GM21515 (cell line): ENCODE data around the gene RRP15.
"Not testable (repeated sequence)": the region's sequence is repeated elsewhere in the genome, so short reads cannot be mapped to it uniquely, and the experiment has no call there.

Source experiments
- ATAC-seq: cut with Tn5 transposase; IDR thresholded peaks from one replicate; pipeline ENCODE4 v1.9.1; 2021; ENCODE audit not compliant: unreplicated experiment

The RRP15 gene

DNA sequence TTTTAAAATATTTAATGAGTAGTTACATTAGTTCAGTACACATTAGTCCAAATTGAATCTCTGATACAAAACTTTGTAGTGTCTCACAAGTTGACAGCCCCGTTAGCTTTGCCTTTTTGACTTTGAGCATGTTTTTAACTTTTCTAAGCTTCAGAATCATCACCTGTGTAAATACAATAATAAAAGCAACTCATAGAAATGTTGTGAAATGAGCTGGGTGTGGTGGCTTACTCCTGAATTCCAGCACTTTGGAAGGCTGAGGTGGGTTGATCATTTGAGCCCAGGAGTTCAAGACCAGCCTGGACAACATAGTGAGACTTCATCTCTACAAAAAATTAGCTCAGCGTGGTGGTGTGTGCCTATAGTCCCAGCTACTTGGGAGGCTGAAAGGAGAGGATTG is 11.1 kb downstream of the RRP15 start:
- no peak for ATAC-seq

DNA sequence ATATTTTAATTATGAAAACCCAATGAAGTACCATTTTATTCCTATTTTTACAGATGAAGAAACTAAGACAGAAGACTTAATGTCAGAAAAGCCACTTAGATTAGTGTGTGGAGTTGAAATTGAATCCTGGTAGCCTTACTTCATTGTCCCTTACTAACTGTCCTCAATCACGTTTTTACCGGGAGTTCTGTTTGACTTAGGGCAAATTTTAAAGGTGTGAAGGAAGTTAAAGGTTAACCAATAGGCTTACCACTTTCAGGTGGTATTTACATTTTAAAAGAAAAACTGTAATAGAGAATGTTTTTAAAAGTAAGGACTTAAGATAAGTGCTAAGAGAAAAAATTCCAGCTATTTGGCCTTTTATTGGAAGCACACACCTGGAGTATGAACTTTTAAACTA is 12.4 kb downstream of the RRP15 start:
- no peak for ATAC-seq

DNA sequence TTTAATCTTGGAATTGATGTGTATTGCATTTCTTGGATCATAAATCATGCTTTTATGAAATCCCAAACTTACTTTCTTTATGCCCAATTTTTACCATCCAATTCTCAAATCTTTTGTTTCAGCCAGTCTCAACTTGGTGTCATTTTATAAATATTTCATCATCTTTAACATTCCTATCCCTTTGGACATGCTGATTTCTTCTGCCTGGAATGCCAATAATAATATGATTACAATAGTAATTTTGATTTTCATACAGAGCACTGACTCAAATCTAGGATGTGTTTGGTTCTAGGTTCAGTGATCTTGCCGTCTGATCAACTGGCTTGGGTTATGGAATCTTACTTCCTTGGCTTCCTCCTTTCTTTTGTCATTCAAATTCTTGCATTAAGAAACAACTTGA is 12.8 kb downstream of the RRP15 start:
- ATAC-seq: no peak

DNA sequence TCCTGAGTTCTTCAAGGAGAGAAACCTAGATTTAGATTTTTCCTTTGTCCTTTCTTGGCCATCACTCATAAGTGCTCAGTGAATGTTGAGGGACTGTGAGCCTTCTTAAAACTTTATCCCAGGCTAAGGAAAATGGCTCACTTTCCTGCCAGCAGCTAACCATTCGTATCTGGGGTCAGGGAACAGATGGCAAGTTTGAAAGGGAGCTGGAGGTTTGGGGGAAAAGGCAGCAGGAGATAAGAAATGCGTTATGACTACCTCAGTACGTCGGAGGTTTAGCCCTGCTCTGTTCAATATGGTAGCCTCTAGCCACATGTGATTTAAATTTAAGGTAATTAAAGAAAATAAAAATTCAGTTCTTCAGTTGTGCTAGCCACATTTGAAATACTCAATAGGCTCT is 13.3 kb downstream of the RRP15 start:
- no peak for ATAC-seq

DNA sequence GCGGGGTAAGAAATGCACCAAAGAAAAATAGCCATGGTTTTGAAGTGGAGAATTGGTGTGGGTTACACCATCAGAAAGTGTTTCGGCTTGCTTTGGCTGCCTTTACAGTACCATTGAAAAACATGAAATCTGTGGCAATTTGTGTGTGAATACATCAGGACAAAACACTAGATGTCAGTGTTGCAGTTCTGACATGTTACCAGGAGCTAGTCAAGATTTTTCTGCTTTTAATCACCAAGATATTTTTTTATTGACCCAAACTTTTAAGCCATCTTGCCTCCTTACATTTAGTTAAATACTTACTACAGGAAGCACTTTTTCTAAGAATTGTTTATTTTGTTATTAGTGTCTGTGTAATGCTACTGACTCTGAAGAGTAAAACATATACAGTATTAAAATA is 14.3 kb downstream of the RRP15 start:
- no peak for ATAC-seq

DNA sequence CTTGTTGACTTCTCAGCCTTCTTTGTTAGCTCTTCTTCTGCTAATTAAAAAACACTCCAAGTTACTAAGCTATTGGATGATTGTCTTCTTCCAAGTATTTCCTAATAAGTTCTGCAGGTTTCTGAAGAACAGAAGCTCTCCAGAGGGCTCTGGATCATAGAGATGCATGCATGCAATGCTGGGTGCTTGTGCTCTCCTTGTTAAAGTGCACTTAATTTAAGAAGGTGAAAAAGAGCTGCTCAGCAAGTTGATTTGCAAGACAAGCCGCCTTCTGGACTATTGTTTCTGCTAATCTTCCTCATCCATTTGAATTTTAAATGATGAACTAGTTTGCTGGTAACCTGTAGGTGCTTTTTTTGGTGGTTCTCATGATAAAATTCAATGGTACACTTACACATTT is 16.1 kb downstream of the RRP15 start:
- ATAC-seq: no peak

DNA sequence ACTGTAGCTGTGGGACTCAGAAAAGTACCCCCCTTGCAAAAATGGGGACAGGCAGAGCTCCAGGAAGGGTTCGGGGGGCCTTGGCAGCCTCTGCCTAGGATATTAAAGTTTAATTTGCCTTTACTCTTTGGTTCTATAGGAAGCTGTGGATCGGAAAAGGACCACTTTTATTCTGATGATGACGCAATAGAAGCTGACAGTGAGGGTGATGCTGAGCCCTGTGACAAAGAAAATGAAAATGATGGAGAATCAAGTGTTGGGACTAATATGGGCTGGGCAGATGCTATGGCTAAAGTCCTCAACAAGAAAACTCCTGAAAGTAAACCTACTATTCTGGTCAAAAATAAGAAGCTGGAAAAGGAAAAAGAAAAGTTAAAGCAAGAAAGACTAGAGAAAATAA is 17.1 kb downstream of the RRP15 start:
- ATAC-seq: no peak

DNA sequence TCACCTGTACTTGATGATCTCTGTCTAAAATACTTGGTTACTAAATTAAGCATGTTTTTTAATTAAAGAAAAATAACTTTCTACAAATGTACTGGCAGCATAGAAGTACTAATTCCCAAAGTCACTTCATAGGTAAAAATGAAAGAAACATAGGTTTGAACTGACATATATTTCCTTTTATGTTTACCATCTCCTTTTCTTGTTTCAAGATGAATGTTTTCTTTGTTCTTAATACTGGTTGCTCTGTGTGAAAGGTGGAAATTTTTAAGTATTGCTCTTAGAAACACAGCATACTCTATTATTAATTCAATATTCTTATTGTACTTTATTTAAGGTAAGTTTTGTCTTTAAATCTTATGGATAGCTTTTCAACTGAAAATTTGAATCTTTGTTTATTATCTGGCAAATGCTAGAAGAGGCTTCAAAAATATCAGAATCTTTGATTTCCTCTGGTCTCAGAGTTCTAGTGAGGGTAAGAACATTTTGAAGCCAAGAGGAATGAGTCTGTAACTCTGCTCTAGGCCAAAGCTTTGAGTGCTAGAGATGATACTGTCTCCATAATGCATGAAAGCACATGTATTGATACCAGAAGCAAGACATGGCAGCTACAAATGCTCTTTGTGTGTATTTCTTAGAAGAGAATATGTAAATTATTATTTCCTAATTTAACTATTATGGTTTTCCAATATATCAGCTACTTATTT is 18.2 kb downstream of the RRP15 start:
- ATAC-seq: no peak

DNA sequence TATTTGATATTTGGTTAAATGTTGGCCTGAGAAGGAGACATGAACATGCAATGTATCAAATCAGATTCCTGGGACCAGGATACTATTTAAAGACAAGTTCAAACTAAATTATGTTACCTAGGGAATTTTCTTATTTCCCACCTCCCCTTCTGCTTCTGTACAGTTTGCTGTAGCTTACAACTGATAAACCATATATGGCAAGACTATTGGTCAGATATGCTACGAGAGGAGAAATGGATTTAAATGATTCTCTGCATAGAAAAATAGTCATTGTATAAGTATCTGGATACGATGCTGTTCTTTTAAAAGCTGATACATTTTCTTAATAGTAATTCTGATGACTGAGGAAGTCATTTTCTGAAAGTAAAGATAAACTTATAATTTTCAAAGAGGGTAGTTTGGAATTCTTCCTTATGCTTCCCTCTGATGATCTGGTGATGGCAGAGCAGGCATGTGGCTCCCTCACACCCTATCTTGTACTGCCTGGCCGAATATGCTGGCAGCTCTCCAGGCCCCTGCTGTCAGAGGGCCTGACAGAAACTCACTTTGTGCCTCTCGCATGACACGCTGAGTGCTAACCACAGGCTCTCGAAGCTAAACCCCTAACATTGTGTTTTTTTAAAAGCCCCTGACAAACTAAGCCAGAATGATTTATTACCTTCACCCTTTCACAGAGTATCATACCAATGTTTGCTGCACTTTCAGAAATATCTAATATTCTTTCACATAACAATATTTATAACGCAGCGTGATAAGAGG is 19.4 kb downstream of the RRP15 start:
- no peak for ATAC-seq

DNA sequence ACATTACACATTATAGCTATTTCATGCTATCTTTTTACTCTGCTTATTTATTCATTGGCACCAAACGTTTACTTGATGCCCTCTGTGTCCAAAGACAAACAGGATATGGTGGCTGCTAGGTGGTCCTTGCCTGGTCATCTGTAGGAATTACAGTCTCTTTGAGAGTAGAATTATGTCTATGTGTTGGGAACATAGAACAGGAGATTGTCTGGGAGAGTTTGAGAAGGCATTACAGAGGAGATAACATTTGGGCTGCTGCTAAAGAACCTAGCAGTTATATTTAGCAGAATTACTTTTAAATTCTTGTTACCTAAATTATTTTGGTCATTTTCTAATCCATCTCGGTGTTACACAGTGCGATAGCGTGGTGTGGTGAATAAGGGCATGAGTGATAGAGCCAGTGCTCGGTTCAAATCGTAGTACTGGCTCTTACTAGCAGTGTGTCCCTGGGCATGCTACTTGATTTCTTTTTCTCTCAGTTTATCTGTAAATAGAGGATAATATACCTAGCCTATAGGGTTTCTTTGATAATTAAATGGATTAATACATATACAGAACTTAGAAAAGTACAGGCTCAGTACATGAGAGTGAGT is 20.5 kb downstream of the RRP15 start:
- no peak for ATAC-seq

DNA sequence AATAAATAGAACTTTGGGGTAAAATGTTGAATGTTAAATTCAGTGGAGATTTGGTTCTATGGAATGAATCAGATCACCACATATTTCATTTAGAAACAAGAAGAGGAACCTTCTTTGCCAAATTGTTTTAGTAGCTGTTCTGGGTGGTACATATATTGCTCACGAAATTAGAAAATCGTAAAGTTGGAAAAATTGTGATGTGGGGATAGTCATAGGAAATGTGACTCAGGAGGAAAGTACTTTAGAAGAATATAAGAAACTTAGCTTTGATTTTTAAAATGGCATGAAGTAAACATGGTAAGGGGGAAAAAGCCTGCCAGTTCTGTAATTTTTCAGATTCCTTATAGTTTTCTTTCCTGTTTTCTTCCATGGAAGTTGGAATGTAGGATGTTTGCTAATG is 27.4 kb downstream of the RRP15 start:
- ATAC-seq: no peak

DNA sequence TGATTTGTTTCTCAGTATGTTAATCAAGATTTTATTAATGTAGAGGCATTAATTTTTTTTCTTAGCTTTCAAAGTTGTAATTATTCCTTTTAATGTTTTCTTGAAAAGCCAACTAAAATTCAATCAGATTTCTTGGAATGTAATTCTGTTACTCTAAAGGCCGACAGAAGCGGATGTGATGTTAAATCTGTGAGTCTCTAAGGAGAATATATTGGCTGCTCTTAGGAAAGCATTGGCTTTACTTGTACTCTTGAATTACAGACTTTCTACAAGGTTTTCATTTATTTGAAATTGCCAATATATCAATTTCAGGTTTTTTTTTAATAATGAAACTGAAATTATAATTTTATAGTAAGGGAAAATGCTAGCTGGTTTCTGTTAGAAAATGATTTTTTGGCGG is 29.2 kb downstream of the RRP15 start:
- ATAC-seq: no peak

DNA sequence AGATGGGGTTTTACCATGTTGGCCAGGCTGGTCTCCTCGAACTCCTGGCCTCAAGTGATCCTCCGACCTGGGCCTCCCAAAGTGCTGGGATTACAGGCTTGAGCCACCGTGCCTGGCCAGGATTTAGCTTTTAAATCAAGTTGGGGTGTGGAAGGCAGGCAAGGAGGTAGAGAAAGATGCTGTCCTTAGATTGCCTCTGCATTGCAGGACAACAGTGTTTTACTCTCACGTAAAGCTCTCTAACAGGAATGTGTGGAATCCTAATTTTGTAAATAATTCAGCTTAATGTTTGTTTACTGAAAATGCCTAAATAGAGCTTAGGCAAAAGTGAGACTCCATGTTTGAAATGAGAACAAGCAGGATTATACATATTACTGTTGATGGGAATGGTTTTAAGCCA is 30.5 kb downstream of the RRP15 start:
- no peak for ATAC-seq

DNA sequence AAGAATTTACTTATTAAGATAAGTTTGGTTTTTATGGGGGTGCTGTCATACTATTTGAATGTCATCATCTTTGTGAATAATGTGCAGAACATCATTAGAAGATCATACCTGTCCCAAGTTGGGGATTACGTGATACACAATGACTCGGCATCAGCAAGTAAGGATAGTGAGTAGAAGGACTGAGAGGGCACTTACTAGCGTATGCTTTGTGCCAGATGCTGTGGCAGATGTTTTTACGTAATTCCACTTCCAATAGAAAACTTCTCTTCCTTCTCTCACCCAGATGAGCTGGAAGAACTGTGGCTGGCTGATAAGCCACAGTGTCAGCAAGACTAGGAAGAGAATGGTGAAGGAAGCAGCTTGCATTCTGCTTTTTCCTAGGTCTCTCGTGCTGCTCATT is 32.0 kb downstream of the RRP15 start:
- no peak for ATAC-seq

DNA sequence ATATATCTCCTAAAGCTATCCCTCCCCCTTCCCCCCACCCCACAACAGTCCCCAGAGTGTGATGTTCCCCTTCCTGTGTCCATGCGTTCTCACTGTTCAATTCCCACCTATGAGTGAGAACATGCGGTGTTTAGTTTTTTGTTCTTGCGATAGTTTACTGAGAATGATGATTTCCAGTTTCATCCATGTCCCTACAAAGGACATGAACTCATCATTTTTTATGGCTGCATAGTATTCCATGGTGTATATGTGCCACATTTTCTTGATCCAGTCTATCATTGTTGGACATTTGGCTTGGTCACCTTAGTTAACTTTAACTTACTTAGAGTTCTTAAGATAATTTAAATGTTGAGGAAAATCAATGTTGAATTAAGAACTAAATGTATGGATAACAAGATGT is 35.1 kb downstream of the RRP15 start:
- ATAC-seq: not testable (repeated sequence)

DNA sequence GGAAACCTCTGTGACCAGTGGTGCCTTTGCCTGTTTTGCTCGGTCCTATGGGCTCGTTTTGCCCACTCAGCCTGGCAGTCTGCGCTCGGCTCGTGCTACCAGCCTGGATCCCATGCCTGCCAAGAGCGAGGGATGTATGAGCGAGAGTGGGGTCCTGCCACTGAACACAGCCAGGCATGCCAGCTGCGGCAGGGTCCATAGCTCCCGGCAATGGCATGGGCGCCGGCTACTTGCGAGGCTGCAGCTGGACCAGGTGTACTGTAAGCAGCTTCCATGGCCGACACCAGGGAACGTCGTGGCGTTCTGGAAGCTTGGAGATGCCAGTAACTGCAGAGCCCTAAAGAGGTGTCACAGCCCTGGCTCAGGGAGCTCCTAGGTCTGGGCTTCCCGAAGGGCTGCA is 37.7 kb downstream of the RRP15 start:
- ATAC-seq: no peak

DNA sequence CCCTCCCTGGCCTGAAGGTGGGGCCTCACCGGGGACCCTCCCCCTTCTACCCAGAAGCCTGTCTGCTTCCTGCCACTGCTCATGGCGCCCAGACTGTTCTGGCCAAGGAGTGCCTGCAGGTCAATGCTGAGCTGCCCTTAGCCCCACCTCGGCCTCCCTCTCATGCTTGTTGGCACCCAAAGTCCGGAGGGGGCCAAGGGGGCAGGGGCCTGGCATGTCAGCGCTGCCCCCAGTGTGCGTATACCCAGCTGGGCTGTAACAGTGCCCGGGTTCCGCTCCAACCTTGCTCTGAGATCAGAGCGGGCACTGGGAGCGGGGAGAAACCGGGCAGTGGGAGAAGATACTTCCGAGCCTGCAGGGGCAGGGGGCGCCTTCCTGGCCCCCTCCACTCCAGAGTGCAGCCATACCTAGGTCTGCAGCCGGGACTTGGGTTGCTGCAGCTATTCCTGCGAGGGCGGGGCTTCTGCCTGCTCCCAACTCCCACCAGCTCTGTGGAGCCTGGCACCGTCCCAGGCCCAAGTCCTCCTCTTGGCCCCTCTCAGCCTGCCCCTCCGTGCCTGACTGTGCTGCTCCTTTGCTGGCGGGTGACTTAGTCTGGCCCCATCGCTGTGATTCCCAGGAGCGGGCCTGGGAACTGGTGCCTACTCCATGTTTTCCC is 38.6 kb downstream of the RRP15 start:
- no peak for ATAC-seq

DNA sequence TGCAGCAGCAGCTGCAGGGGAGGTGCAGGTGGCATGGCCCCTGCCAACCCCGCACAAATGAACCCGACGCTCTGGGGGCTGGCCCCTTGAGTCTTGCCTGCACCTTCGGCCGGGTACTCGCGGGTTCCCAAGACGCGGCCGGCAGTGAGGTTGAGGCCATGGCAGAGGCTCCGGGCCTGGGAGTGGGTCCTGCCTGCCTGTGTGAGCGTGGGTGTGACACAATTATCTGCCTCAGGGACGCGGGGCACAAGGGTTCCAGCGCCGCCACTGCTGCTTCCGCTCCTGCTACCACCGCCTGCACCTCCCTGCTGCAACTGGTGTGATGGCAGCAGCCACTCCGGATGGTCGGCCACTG is 39.1 kb downstream of the RRP15 start:
- no peak for ATAC-seq

DNA sequence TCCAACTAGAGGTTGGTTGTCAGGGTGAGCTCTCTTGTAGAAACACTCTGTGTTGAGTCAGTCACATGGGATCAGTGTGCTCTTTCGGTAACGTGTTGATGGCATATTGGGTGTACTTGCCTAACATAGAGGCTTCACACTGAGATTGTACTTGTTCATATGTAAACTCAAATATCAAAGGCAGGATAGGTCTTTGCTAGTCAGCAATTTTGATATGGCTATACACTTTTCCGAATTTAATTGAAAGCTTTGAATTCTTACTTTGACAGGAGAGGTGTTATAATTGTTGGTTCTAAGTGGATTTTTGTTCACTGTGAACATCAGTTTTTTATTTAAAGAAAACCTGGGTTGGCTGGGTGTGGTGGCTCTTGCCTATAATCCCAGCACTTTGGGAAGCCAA is 43.7 kb downstream of the RRP15 start:
- ATAC-seq: no peak

DNA sequence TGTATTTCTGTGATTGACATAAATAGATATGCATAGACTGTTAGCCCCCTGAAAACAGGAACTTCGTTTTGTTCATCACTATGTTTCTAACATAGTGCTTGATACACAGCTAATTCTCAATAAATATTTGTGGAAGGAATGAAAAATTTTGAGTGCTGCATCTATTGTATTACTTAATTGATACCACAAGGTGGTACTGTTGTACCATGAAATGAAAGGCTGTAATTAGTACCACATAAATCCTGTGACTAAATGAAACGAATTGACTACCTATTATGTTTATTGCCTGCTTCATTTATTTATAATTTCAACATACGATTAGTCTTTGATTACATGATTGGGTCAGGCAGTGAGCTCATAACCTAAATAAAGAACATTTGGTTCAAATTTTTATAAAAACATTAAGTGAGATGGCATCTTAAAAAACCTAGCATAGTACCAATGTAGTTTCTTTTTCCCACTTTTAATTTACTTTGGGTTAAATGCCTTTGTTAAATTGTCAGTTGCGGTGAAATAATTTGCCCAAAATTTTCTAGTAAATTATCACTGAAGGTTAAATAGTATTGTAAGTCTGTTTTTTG is 45.0 kb downstream of the RRP15 start:
- peak; percentile 70 for ATAC-seq

DNA sequence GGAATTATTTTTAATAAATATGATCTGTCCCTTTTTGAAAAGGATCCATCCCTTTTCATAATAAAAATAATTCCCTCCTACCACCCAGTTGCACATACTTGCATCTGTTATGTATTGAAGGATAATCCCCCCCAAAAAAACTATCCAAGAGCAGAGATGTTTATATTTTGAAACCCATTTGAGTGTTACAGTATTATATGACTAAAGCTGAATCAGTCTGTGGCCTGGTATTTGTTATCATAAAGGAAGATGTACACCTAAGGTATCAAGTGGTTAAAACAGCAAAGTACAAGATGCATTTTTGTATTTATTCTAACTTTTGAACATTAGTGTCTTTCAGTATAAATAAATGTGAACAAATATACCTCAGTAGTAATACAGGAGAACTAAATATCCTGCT is 47.3 kb downstream of the RRP15 start:
- ATAC-seq: no peak

DNA sequence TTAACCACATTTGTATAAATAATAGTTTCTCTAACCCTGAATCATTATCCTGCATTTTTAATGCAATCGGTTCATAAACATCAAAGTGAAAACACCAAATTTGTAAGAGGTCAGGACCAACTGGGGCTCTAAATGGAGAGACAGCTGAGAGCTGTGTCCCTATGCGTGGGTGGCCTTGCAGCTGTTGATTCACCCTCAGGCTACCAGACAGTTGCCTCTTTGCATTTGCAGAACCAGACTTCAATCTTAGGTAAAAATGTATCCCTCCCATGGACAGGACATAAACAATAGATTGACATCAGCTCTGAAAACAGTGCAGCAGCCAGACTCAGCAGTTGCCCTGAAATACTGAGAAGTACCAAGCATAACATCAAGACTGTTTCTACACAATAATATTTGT is 51.2 kb downstream of the RRP15 start:
- no peak for ATAC-seq
